GM23248 (cell line): Measurements from ENCODE around the gene SLC25A21. TPM values are rescaled to one million over a fixed set of nuclear protein-coding genes. Genes with fewer than 3 reads are reported as not detected.

Source experiments
- DNase-seq: peaks from one replicate; pipeline ENCODE4 v3.0.0-alpha.2; 2015
- H2AFZ ChIP-seq: fragments of 200-600 bp; sonication (generic); 2 replicates; pipeline ENCODE4 v1.6.1; 2016; ENCODE audit warnings: antibody characterized with exemption
- H3F3A ChIP-seq: fragments of 200-600 bp; sonication (generic); 2 replicates; pipeline ENCODE4 v1.6.1; 2016; ENCODE audit warnings: mild to moderate bottlenecking, antibody characterized with exemption, mixed run types; ENCODE audit not compliant: insufficient read depth
- H3K27ac ChIP-seq: fragments of 200-600 bp; sonication (generic); 2 replicates; pipeline ENCODE4 v1.5.1; 2016; ENCODE audit warnings: mild to moderate bottlenecking
- H3K27me3 ChIP-seq: fragments of 200-600 bp; sonication (generic); replicated peaks from 2 replicates; pipeline ENCODE4 v1.6.1; 2016; ENCODE audit warnings: mild to moderate bottlenecking; ENCODE audit not compliant: insufficient read depth
- H3K36me3 ChIP-seq: fragments of 200-600 bp; sonication (generic); 2 replicates; pipeline ENCODE4 v1.6.1; 2016; ENCODE audit warnings: low read depth, mild to moderate bottlenecking
- H3K4me1 ChIP-seq: fragments of 200-600 bp; sonication (generic); 2 replicates; pipeline ENCODE4 v1.6.1; 2016; ENCODE audit warnings: mild to moderate bottlenecking; ENCODE audit not compliant: insufficient read depth
- H3K4me2 ChIP-seq: fragments of 200-600 bp; sonication (generic); one replicate; pipeline ENCODE4 v1.6.1; 2016; ENCODE audit warnings: mild to moderate bottlenecking; ENCODE audit not compliant: unreplicated experiment
- H3K4me3 ChIP-seq: fragments of 200-600 bp; sonication (generic); 2 replicates; pipeline ENCODE4 v1.5.1; 2016; ENCODE audit warnings: mild to moderate bottlenecking
- H3K79me2 ChIP-seq: fragments of 200-600 bp; sonication (generic); 2 replicates; pipeline ENCODE4 v1.6.1; 2016; ENCODE audit warnings: mild to moderate bottlenecking; ENCODE audit not compliant: insufficient read depth
- H3K9ac ChIP-seq: fragments of 200-600 bp; sonication (generic); 2 replicates; pipeline ENCODE4 v1.6.1; 2016; ENCODE audit warnings: mild to moderate bottlenecking
- H3K9me2 ChIP-seq: fragments of 200-600 bp; sonication (generic); 2 replicates; pipeline ENCODE4 v1.6.1; 2016; ENCODE audit warnings: mixed run types, mild to moderate bottlenecking, moderate library complexity; ENCODE audit not compliant: insufficient read depth
- H3K9me3 ChIP-seq: fragments of 200-600 bp; sonication (generic); one replicate; pipeline ENCODE4 v1.6.1; 2017; ENCODE audit warnings: low read depth
- H4K20me1 ChIP-seq: fragments of 200-600 bp; sonication (generic); 2 replicates; pipeline ENCODE4 v1.6.0; 2016; ENCODE audit not compliant: insufficient read depth
- EZH2 ChIP-seq: fragments of 200-600 bp; sonication (generic); IDR thresholded peaks from 2 replicates; pipeline ENCODE4 v1.6.1; 2018; ENCODE audit warnings: antibody characterized with exemption, mild to moderate bottlenecking; ENCODE audit not compliant: insufficient read depth, poor library complexity, severe bottlenecking
- EZH2phosphoT487 ChIP-seq: fragments of 200-600 bp; sonication (generic); IDR thresholded peaks from 2 replicates; pipeline ENCODE4 v1.6.1; 2018; ENCODE audit warnings: antibody characterized with exemption, moderate library complexity, mild to moderate bottlenecking, low read depth; ENCODE audit not compliant: insufficient read depth
- WGBS, 2 experiments: methylation state at CpG; one replicate each; pipeline ENCODE4 v1.1.6; 2015 to 2017; ENCODE audit warnings: low lambda C conversion rate in 2 of 2, low coverage in 1 of 2; ENCODE audit errors: missing lambda C conversion rate in 2 of 2; 5-methylcytosine and 5-hydroxymethylcytosine counted together
- in situ Hi-C: fragments of 300-500 bp; cut with MboI; formaldehyde crosslinking; loops from 2 replicates; pipeline ENCODE4 v1.15.0; 2020
- polyA plus RNA-seq: library from polyadenylated mRNA; unstranded; fragments of >200 nt; fragmentation: Nextera tagmentation; extraction: Ambion mirVana; gene quantifications from 2 replicates; pipeline ENCODE4 v1.2.1, GENCODE V29; 2016
- total RNA-seq: library from RNA; depleted of rRNA; stranded (reverse); fragments of >200 nt; shearing (Covaris generic); gene quantifications from 2 replicates; pipeline ENCODE4 v1.2.3, GENCODE V29; 2014

The SLC25A21 gene
- total and polyA plus RNA-seq, 2 experiments from 2014 or later, result 0.26 TPM; not detected in 1

GRCh38 chr14:37032863-37033262 lies 139.5 kb downstream of the SLC25A21 start:
- Histone ChIP-seq H3K27me3 (no peaks in the 10 kb centered on the region), H4K20me1 (no peaks in the 10 kb centered on the region), H3K9me2 (no peaks in the 10 kb centered on the region), H3K4me2 (no peak overlapping the region), H3K4me3 (no peak overlapping the region), H3K9ac (no peak overlapping the region), H3K4me1 (peaks cover 32% of the 10 kb centered on the region), H3K79me2 (no peaks in the 10 kb centered on the region), H3K36me3 (no peaks in the 10 kb centered on the region), H3F3A (peaks cover 20% of the 10 kb centered on the region), H3K27ac (no peak overlapping the region), H3K9me3 (no peaks in the 10 kb centered on the region), H2AFZ (no peak overlapping the region)
- no peak for DNase-seq
- in situ Hi-C loops, result no loop called here
- WGBS, 2 experiments, result 95 to 97% methylated on average over 1 of the region's 1 CpG
- TF ChIP-seq EZH2 (no peak), EZH2phosphoT487 (no peak)

GRCh38 chr14:37027188-37027824 lies 145.1 kb downstream of the SLC25A21 start:
- Histone ChIP-seq H3F3A (no peaks in the 10 kb centered on the region), H3K9me2 (no peaks in the 10 kb centered on the region), H3K4me2 (no peak overlapping the region), H3K9me3 (no peaks in the 10 kb centered on the region), H3K9ac (no peak overlapping the region), H3K4me1 (no peaks in the 10 kb centered on the region), H3K27me3 (no peaks in the 10 kb centered on the region), H3K4me3 (no peak overlapping the region), H3K27ac (no peak overlapping the region), H3K36me3 (no peaks in the 10 kb centered on the region), H3K79me2 (no peaks in the 10 kb centered on the region), H4K20me1 (no peaks in the 10 kb centered on the region), H2AFZ (no peak overlapping the region)
- WGBS, 2 experiments, result 75 to 78% methylated on average over 4 of the region's 4 CpGs
- TF ChIP-seq EZH2phosphoT487, result no peak
- TF ChIP-seq EZH2, result no peak
- in situ Hi-C loops, result no loop called here
- DNase-seq, result no peak

- H3K9me3 ChIP-seq, result no peaks in the 10 kb centered on the region
- H2AFZ ChIP-seq, result no peak overlapping the region
- no peak overlapping the region for H3K27ac ChIP-seq
- H3K9me2 ChIP-seq, result no peaks in the 10 kb centered on the region
- no peak overlapping the region for H3K9ac ChIP-seq
- no peaks in the 10 kb centered on the region for H4K20me1 ChIP-seq
- 87 to 94% methylated on average over 5 of the region's 5 CpGs for whole genome bisulfite sequencing, 2 experiments
- no peaks in the 10 kb centered on the region for H3K36me3 ChIP-seq
- H3K4me3 ChIP-seq, result no peak overlapping the region
- H3K4me2 ChIP-seq, result no peak overlapping the region
- no peaks in the 10 kb centered on the region for H3K27me3 ChIP-seq
- no peaks in the 10 kb centered on the region for H3F3A ChIP-seq
- no peaks in the 10 kb centered on the region for H3K79me2 ChIP-seq
- no peak for DNase-seq
- no peaks in the 10 kb centered on the region for H3K4me1 ChIP-seq
- in situ Hi-C loops, result no loop called here
- TF ChIP-seq EZH2 (no peak), EZH2phosphoT487 (no peak)
These were observed 148.4 kb downstream of the SLC25A21 start for GRCh38 chr14:37023875-37024565.

- H3K9me3 ChIP-seq, result no peaks in the 10 kb centered on the region
- no peaks in the 10 kb centered on the region for H3F3A ChIP-seq
- H3K27ac ChIP-seq, result no peak overlapping the region
- H2AFZ ChIP-seq, result no peak overlapping the region
- TF ChIP-seq EZH2 (no peak), EZH2phosphoT487 (no peak)
- in situ Hi-C loops, result no loop called here
- no peak overlapping the region for H3K9ac ChIP-seq
- no peak overlapping the region for H3K4me3 ChIP-seq
- no peaks in the 10 kb centered on the region for H3K9me2 ChIP-seq
- no peaks in the 10 kb centered on the region for H3K27me3 ChIP-seq
- 92 to 97% methylated on average over 1 of the region's 1 CpG for WGBS, 2 experiments
- H3K79me2 ChIP-seq, result no peaks in the 10 kb centered on the region
- no peaks in the 10 kb centered on the region for H3K36me3 ChIP-seq
- no peaks in the 10 kb centered on the region for H4K20me1 ChIP-seq
- no peaks in the 10 kb centered on the region for H3K4me1 ChIP-seq
- H3K4me2 ChIP-seq, result no peak overlapping the region
- no peak for DNase-seq
These were observed 151.0 kb downstream of the SLC25A21 start for GRCh38 chr14:37021390-37021789.
